ENCODE data around the gene NMT1.
A peak's percentile ranks its signal among the peaks of the same experiment; 100 is the strongest.

The NMT1 gene

DNA sequence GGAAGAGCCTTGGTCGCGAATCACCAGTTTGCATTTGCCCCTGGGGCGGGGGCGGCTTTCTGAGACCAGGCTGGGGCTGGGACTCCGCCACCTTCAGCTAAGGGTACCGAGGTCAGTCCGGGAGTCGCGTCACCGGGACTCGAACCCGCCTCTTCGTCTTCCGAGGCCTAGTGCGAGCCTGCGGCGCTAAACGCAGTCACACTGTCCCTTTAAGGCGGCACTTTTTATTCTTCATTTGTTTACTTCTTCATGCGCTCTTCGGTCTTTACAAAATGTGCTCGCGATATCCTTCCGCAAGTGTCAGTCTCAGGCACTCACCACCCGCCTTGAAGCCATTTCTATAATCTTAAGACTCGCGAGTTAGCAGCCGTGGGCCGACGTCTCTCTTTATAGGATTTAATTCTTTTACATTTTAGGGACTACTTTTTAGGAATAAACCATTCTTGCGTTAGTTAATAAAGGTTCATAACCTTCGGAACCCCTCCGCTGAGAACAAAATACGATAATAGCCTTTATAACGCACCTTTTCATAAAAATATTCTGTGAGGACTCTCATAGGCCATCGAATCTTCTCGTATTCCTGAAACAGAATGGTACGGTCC lies 86.6 kb downstream of the NMT1 start:
- FAIRE-seq (no peak), DNase-seq (ENCODE audit: extremely low spot score, insufficient read length, low read depth) (no peak)

DNA sequence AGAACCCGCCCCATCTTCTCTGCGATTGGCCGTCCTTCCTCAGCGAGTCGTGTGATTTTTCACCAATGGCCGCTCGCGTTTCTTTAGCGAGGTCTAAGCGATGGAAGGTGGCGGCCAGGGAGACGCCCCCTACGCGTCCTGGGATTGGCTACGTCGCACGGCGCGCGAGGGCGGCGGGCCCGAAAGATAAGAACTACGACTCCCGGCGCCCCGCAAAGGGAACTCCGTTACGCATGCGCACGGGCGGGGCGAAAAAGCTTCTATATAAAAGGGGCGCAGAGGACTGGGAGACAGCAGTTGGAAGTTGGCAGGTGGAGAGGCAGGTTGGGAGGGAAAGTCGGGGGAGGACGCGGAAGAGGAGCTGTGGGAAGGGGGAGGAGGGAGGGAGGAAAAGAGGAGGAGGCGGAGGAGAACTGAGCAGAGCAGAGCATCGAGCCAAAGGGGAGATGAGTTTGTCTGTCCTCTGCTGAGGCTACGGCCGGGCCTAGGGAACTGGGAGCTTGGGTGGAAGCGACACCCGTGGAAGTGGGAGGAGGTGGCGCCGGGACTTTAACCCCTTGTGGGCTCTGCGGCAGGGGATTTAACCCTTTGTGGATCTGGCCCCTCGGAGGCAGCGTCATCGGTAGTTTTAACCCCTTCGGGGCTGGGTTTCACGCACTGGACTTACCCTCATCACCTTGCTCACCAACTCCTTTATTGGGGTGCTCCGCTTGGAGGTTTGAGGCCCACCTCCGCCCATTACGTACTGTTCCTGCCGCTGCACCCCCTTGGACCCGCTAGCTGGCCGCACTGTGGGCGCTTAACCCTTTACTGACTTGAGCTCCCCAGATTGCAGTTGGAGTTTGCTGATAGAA lies 87.3 kb downstream of the NMT1 start, which contains the start of gene HEXIM1:
HEXIM1 (plus strand) TSS at position 293 of the 854 bp plus-strand sequence. CDS start 716 bp downstream, outside the sequence.
- FAIRE-seq (peak; percentile 96), DNase-seq (ENCODE audit: extremely low spot score, insufficient read length, low read depth) (peak; percentile 87)

DNA sequence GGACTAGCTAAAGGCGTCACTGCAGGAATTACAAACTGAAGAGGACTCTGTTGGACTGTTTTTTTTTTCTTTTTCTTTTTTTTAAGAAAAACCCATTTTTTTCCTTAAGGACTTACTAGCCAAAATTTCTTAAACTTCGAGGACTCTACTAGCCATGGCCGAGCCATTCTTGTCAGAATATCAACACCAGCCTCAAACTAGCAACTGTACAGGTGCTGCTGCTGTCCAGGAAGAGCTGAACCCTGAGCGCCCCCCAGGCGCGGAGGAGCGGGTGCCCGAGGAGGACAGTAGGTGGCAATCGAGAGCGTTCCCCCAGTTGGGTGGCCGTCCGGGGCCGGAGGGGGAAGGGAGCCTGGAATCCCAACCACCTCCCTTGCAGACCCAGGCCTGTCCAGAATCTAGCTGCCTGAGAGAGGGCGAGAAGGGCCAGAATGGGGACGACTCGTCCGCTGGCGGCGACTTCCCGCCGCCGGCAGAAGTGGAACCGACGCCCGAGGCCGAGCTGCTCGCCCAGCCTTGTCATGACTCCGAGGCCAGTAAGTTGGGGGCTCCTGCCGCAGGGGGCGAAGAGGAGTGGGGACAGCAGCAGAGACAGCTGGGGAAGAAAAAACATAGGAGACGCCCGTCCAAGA lies 88.0 kb downstream of the NMT1 start:
- peak; percentile 58 for FAIRE-seq
- no peak for DNase-seq (ENCODE audit: extremely low spot score, insufficient read length, low read depth)

DNA sequence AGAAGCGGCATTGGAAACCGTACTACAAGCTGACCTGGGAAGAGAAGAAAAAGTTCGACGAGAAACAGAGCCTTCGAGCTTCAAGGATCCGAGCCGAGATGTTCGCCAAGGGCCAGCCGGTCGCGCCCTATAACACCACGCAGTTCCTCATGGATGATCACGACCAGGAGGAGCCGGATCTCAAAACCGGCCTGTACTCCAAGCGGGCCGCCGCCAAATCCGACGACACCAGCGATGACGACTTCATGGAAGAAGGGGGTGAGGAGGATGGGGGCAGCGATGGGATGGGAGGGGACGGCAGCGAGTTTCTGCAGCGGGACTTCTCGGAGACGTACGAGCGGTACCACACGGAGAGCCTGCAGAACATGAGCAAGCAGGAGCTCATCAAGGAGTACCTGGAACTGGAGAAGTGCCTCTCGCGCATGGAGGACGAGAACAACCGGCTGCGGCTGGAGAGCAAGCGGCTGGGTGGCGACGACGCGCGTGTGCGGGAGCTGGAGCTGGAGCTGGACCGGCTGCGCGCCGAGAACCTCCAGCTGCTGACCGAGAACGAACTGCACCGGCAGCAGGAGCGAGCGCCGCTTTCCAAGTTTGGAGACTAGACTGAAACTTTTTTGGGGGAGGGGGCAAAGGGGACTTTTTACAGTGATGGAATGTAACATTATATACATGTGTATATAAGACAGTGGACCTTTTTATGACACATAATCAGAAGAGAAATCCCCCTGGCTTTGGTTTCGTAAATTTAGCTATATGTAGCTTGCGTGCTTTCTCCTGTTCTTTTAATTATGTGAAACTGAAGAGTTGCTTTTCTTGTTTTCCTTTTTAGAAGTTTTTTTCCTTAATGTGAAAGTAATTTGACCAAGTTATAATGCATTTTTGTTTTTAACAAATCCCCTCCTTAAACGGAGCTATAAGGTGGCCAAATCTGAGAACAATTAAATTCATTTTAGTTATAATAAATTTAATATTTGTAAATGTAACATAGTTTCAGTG lies 88.8 kb downstream of the NMT1 start:
- DNase-seq (ENCODE audit: extremely low spot score, insufficient read length, low read depth) (no peak), FAIRE-seq (no peak)

DNA sequence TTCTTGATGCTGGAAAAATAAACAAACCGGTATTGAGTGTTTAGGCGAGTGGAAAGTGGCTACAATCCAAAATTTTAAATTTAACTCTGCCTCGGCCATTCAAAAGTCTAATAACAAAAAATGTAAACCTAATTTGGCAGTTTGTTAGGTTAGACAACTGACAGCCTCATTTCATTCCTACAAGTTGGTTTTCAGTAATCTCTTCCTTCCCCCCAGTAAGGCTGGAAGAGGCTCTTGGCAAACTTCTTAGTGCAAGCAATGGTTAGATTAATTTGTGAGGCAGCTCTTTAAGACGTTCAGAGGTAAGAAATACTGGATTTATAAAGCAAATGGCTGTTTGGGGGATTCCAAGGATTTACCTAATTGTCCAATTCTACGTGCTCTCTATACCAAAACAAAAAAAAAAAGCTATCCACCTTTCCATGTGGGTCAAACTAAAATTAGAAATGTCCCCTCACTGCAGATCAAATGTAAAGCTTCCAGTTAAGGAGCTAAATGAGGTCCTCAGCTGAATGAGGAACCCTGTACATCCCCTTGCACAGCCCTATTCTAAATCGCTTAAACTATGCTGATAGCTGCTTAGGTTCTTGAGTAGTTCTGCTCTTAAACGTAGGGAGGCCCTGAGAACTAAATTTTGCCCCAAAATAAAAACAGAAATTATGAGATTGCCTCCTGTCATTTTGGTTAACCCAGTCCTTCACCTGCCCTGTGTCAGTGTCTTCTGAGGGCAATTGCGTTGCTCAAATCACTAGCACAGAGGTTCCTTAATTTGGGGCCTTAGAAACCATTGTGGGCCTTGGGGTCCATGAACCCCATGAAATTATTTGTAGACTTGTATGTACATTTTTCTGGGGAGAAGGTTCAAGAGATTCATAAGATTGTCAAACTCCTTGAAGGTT lies 90.0 kb downstream of the NMT1 start:
- FAIRE-seq = no peak
- DNase-seq (ENCODE audit: extremely low spot score, insufficient read length, low read depth) = no peak

DNA sequence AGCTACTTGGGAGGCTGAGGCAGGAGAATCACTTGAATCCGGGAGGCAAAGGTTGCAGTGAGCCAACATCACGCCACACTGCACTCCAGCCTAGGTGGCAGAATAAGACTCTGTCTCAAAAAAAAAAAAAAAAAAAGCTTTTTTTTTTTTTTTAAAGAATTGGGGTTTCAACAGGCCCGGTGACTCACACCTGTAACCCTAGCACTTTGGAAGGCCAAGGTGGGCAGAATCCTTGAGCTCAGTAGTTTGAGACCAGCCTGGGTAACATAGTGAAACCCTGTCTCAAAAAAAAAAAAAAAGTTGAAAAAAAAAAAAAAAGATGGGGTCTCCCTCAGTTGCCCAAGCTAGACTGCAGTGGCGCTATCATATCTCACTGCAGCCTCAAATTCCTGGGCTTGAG lies 93.9 kb downstream of the NMT1 start:
- FAIRE-seq = no peak
- no peak for DNase-seq (ENCODE audit: extremely low spot score, insufficient read length, low read depth)

DNA sequence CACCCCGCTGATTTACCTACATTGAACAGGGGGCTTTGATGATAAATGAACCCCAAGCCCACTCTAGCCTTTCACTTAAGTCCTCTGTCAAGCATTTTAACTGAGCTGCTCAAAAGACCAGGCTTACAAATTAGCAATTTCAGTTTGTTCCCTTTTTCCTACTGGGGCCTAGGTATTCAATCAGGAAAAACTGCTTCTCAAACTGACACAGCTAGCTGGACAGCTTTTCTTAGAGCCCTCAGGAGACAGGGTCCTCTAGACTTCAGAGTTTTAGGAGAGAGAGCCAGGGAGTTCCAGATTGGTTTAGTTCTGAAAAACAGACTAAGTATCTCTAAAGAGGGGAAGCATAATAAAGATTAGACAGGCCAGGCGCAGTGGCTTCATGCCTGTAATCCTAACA lies 94.4 kb downstream of the NMT1 start:
- DNase-seq (ENCODE audit: extremely low spot score, insufficient read length, low read depth) (no peak), FAIRE-seq (no peak)

DNA sequence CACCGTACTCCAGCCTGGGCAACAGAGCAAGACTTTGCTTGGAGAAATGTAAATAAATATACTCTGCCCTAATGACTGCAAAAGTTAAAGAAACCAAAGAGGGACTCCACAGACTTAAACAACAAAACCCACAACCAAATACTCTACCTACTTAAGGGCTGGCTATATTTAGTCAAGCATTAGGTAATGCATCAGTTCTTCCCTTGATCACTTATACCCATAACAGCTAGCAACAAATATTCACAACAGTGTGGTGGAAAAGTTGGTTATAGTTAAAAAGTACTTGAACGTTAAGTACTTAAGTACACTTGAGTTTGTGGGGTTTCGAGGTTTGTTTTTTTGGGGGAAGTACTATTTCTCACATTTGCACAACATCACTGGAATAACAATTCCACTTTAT lies 95.1 kb downstream of the NMT1 start:
- FAIRE-seq = no peak

More for the DNA sequence above, 95.1 kb downstream of the NMT1 start:
- no peak for DNase-seq (ENCODE audit: extremely low spot score, insufficient read length, low read depth)
